GM19438 (cell line): Measurements from ENCODE around the gene TAF1D.

Experiments used
- ATAC-seq: cut with Tn5 transposase; IDR thresholded peaks from one replicate; pipeline ENCODE4 v1.9.1; 2021; ENCODE audit warnings: low read depth; ENCODE audit not compliant: unreplicated experiment

TAF1D gene

GRCh38 chr11:93728792-93729128 is 12.5 kb downstream of the TAF1D start:
- no peak for ATAC-seq

GRCh38 chr11:93727985-93728791 is 13.1 kb downstream of the TAF1D start:
- no peak for ATAC-seq

DNA sequence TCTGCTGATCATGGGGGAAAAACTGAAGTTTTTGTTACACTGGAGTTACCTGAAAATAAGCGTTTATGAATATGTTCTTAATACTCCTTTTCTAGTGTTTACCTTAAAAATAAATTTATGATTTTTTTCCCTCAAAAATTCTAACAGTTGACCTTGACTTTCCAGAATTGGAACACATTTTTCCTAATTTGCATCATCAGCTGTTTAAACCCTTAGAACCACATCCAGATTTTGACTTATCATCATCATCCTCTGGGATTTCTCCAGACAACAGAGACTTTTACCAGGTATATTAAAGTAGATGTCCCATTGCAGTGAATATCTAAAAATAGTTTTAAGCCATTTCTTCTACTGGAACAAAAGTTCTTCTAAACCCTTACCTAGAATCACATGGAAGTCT is 17.2 kb downstream of the TAF1D start:
- no peak for ATAC-seq

- no peak for ATAC-seq
Observed at GRCh38 chr11:93720522-93720921, 20.8 kb downstream of the TAF1D start.

- no peak for ATAC-seq
Observed at GRCh38 chr11:93719310-93719709, 22.0 kb downstream of the TAF1D start.

- ATAC-seq = peak; percentile 84
Observed at GRCh38 chr11:93718057-93718563, 23.2 kb downstream of the TAF1D start.

DNA sequence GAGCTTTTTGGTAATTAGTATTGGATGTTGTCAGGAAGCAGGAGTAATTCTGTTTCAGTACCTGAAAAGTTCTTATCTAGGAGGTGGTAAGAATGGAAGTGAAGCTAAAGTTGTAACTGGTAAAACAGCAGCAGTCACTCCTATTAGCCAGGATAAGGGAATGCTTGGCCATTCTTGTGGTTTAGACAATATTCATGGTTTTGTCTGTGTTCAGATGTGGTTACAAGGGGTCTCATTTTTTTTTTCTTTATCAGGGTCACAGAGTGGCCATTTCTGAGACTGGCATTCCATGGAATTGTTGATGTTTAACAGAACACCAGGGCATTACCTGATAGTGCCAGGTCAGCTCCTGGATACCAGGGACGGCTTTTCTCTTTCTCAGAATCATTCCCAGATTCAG is 23.8 kb downstream of the TAF1D start:
- no peak for ATAC-seq

DNA sequence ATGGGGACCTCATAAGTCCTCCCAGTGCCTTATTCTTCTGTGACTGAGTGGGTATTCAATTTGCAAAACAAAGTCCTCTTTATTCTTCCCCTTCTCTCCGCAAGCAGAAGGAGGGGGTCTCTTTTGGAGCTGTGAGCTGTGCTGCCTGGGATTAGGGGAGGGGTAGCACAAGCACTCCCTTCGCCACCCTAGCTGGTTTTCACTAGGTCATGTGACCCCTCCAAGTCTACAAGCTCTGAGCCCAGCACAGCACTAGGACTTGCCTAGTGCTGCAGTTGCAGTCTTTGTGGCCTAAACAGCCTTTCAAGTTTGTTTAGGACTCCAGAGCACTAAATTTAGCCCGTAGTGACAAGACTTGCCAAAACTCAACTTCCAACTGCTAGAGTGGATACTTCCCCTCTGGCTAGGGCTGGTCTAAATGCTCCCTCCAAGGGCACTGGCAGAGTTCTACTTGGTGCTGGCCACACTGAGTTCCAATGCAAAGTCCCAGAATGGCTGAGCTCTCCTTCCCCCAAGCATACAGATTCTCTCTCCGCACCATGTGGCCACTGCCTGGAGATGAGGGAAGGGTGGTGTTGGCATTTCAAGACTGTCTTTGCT is 25.4 kb downstream of the TAF1D start:
- no peak for ATAC-seq

DNA sequence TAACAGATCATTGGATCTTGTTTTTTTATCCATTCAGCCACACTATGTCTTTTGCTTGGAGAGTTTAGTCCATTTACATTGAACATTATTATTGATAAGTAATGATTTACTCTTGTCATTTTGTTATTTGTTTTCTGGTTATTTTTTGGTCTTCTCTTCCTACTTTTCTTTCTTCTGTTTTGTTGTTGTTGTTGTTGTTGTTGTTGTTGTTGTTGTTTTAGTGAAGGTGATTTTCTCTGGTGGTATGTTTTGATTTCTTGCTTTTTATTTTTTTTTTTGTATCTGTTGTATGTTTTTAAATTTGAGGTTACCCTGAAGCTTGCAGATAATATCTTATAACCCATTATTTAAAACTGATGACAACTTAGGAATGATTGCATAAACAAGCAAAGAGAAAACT is 28.6 kb downstream of the TAF1D start:
- no peak for ATAC-seq

- no peak for ATAC-seq
Observed at GRCh38 chr11:93710239-93710638, 31.1 kb downstream of the TAF1D start.

DNA sequence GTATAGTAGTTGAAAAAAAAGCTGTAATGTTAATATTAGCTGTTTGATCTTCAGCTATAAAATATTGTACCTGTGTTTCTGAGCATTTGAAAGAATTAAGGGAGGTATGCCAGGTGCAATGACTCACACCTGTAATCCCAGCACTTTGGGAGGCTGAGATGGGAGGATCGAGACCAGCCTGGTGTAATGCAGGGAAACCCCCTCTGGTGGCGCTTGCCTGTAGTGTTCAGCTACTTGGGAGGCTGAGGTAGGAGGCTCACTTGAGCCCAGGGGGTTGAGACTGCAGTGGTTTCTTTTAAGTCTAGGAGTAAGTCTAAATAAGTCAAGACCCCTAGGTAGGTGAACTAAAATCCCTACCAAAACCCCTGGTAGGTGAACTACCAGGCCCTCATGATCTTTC is 37.1 kb downstream of the TAF1D start:
- ATAC-seq = no peak

GRCh38 chr11:93700830-93701229 is 40.5 kb downstream of the TAF1D start:
- no peak for ATAC-seq

GRCh38 chr11:93697611-93698010 is 43.7 kb downstream of the TAF1D start:
- ATAC-seq = no peak

GRCh38 chr11:93694557-93694956 is 46.7 kb downstream of the TAF1D start:
- ATAC-seq = no peak

DNA sequence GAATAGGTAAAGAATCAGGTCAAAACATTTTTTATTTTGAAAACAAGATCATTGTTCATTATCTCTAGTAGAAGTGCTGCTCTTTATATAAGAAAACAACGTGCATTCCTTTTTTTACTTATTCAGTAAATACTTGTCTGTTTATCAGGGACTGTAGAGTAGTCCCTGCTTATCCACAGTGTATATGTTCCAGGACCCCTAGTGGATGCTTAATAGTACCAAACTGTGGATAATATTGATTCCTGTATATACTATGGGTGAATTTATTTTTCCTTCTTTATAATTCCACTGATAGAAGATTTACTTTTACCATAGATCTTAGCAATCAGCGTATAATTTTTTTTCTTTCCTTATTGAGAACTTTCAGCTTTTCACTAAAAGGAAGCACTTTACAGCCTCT is 47.2 kb downstream of the TAF1D start:
- ATAC-seq = no peak

GRCh38 chr11:93689240-93689639 is 52.1 kb downstream of the TAF1D start:
- no peak for ATAC-seq

GRCh38 chr11:93686812-93687211 is 54.5 kb downstream of the TAF1D start:
- ATAC-seq = no peak

- ATAC-seq = no peak
Observed at GRCh38 chr11:93686226-93686625, 55.1 kb downstream of the TAF1D start.
